VCaP (cell line): Measurements from ENCODE around the gene NEK6.

Experiments used
- H3K27ac ChIP-seq: fragments of 450-650 bp; 2 replicates; pipeline ENCODE4 v1.5.1; 2017
- TF ChIP-seq, protein P1 (sequence below): fragments of 450-650 bp; conservative IDR thresholded peaks from 2 replicates; pipeline ENCODE4 v1.5.1; 2017; ENCODE audit warnings: mild to moderate bottlenecking, moderate library complexity

NEK6 gene

DNA sequence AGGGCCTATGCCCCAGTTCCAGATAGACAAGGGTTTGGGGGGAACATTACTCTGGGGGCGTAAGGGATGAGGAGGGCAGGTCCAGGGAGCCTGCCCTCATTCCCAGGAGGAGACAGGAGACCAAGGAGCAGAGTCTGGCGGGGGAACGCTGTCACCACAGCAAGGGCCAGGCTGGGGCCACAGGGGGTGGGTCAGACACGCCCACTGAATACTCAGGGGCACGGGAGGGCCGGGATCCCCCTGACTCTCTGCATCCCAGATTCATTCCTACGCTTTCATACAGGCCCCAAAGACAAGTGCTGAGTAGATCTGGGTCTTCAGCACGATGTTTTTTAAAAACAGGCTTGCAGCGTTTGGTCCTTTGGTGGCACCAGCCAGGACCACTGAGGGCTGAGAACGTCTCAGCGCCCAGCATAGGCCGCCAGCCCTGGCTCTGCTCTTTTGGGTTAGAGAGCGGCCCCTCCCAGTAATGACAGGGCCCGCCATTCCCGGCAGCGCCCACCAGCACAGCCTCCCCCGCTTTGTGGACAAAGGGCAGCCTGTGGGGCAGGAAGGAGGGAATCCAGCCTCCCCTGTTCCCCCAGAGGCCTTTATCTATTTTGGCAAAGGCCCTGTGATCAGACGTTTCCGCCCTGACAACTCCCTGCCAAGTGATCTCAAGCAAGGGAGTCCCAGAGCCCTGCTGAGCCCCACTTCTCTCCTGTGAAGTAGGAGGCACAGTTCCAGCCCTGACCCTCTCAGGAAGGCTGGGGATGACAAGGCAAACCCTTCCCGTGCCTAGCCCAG is 24.9 kb downstream of the NEK6 start:
- TF ChIP-seq, protein P1, sequence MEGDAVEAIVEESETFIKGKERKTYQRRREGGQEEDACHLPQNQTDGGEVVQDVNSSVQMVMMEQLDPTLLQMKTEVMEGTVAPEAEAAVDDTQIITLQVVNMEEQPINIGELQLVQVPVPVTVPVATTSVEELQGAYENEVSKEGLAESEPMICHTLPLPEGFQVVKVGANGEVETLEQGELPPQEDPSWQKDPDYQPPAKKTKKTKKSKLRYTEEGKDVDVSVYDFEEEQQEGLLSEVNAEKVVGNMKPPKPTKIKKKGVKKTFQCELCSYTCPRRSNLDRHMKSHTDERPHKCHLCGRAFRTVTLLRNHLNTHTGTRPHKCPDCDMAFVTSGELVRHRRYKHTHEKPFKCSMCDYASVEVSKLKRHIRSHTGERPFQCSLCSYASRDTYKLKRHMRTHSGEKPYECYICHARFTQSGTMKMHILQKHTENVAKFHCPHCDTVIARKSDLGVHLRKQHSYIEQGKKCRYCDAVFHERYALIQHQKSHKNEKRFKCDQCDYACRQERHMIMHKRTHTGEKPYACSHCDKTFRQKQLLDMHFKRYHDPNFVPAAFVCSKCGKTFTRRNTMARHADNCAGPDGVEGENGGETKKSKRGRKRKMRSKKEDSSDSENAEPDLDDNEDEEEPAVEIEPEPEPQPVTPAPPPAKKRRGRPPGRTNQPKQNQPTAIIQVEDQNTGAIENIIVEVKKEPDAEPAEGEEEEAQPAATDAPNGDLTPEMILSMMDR, result no peak
- no peak overlapping the region for H3K27ac ChIP-seq

DNA sequence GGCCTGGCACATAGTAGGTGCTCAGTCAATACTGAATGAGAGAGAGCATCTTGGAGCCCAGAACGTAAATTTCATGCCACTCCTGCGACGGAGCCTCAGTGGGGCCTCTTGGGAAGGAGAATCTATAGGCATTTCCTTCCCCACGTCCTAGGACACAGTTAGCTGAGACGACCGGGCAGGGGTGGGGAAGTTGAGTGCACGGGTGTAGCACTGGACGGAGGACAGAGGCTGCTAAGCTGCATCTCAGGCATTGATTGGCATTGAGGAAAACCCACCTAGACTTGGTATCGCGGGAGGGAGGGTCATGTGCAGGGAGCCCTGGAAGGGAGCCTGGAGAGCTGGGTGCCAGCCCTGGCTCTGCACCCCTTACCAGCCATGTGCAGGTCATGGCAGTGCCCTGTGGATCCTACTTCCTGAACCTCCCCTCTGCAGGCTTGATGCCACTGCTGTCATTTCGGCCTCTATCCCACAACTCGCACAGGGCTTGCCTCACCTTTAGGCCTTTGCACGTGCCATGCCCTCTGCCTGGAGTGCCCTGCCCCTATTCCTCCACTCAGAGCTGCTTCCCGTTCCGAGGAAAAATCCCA is 25.6 kb downstream of the NEK6 start:
- H3K27ac ChIP-seq, result no peak overlapping the region
- TF ChIP-seq, protein P1, result no peak

DNA sequence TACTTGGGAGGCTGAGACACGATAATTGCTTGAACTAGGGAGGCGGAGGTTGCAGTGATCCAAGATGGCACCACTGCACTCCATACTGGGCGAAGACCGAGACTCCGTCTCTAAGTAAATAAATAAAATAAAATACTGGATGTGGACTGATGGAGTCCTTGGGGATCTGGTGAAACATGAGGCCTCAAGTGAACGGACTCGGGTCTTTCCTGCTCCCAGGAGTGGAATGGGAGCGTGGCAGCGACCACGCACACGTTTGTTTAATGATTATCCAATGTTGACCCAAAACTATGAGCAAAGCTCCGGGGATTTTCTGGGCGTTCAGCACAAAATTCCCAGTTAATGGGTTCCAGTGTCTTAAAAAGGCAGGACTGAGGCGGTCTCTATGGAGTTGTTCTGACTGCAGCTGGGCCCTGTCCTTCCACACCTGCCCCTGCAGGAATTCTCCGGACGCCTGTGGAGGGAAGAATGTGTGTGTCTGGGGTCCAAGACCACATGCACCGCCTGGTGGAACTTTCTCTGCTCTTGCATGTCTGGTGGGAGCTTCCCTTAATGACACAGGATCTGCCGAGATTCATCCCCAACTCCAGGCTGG is 26.6 kb downstream of the NEK6 start:
- no peak overlapping the region for H3K27ac ChIP-seq
- TF ChIP-seq, protein P1, result no peak

DNA sequence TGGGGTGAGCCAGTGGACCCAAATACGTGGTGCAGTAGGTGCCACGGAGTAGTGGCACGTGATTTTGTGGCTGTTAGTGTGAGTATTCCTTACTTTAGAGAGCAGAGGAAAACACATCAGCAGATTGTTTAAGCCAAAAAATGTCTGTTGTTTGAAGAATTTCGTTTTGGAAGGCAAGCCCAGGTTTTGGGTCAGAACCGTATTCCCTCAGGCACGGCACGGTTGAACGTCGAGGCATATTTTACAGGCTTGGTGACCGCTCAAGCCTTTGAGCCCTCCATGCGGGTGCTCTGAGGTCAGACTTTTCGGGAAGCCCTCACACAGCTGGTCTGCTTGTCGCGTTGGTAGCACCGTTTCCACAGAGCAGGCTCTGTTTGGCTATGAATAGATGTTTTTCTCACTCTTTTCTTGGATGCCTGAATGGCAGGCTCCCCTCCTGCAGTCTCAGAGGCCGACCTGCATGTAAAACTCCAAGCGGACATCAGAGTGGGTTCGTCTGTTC is 27.2 kb downstream of the NEK6 start:
- TF ChIP-seq, protein P1, result no peak
- no peak overlapping the region for H3K27ac ChIP-seq

DNA sequence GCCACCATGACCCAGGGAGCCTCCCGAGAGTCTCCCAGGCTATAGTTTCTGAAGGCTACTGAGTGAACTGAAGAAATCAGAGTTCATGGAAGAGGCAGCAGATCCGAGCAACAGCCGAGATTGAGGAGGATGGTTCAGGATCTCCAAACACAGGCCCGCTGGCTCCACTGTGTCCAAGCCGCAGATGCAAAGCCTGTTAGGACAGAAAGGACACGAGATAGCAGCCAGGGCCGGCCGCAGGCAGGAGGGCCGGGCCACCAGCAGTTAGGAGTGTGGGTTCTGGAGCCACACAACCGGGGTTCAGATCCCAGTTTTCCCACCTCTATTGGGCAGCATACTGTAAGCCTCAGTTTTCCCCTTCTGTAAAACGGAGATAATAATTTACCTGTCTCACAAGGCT is 27.7 kb downstream of the NEK6 start:
- TF ChIP-seq, protein P1, result no peak

DNA sequence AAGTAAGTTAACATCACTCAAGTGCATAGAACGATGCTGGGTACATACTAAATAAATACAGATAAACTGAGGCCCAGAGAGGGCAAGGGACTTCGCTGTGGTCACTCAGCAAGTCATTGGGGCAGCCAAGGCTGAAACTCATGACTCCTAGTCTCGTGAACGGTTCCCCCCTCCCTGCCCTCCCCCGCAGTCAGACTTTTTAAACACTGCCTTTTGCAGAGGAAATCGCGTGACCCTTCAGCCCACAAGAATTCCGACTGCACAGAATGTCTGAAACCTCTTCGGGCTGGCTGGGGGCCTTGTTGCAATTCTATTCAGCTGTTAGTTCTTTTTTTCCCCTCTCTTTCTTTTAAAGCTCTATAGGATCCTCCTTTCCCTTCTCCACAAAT is 28.1 kb downstream of the NEK6 start:
- TF ChIP-seq, protein P1, result no peak
- no peak overlapping the region for H3K27ac ChIP-seq

More for the DNA sequence above, 27.7 kb downstream of the NEK6 start:
- no peak overlapping the region for H3K27ac ChIP-seq

DNA sequence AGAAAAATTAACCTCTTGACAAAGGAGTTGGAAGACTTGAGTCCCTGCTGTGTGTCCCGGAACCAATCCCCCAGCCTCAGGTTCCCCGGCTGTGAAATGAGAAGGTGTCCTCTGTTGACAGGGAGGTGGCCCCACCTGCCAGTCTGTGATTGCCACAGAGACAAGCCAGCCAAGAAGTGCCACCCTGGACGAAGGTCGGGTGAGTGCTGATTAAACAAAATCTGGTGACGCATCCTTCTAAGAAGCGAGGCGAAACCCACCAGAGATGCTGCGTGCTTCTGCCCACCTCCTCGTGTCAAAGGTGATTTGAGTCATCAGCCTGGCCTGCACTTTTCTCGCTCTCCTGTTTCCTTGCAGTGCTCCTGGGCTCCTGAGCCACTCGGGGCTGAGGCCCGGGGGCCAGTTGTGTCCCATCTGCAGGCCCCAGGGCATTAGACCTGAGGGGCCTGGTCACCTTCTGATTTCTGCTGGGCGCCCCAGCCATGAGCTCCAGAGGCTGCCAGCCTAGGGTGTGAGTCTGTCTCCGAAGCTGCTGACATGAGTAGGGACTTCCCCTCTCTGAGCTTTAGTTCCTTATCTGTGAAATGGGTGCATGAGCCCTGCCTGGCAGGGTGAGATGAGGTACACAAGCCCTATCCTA is 28.7 kb downstream of the NEK6 start:
- no peak overlapping the region for H3K27ac ChIP-seq
- TF ChIP-seq, protein P1, result no peak
